Measurements from ENCODE around the gene SYCE3. TPM values are rescaled to one million over a fixed set of nuclear protein-coding genes. Genes with fewer than 3 reads are reported as not detected.

The SYCE3 gene
- total RNA-seq, 1 experiment from 2014 or later = not detected

DNA sequence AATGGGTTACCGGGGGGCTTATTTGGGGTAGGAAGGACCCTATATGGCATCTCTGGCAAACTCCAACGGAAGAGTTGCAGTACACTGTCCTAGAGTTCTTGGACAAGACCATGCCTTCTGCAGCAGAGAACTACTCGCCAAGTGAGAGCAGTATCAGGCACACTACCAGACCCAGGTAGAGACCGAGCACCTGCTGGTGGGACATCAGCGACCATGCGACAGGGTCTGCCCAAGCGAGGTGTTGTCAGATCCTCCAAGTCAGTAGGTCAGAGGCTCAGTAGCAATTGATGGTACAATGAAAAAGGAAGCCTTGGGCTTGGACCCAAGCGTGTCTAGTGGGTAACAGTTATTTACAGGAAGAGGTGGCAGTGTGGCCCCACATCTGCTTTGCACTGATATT lies 23.1 kb upstream of the SYCE3 start:
- BruUV-seq (replicated peaks) = no TSS peak
- intact Hi-C loops (cut with micrococcal nuclease; ENCODE audit: unreplicated experiment) = no loop called here
- H3K27ac Mint-ChIP-seq (ENCODE audit: unreplicated experiment) = no peak overlapping the region
- H3K4me3 ChIP-seq (ENCODE audit: low read depth, low read length) = no peak overlapping the region
- peaks cover 4% of the 10 kb centered on the region for H3K36me3 Mint-ChIP-seq (ENCODE audit: insufficient read depth, unreplicated experiment)
- H3K4me3 Mint-ChIP-seq (ENCODE audit: unreplicated experiment) = no peak overlapping the region
- no peaks in the 10 kb centered on the region for H3K9me3 ChIP-seq
- ChIA-PET CTCF (no interaction called here), POLR2A (no interaction called here)
- no peaks in the 10 kb centered on the region for H3K9me3 Mint-ChIP-seq (ENCODE audit: unreplicated experiment)
- H3K36me3 ChIP-seq (ENCODE audit: control insufficient read depth, insufficient read depth, low read length) = no peaks in the 10 kb centered on the region
- H3K4me1 ChIP-seq = peaks cover 23% of the 10 kb centered on the region
- TF ChIP-seq, protein P1, sequence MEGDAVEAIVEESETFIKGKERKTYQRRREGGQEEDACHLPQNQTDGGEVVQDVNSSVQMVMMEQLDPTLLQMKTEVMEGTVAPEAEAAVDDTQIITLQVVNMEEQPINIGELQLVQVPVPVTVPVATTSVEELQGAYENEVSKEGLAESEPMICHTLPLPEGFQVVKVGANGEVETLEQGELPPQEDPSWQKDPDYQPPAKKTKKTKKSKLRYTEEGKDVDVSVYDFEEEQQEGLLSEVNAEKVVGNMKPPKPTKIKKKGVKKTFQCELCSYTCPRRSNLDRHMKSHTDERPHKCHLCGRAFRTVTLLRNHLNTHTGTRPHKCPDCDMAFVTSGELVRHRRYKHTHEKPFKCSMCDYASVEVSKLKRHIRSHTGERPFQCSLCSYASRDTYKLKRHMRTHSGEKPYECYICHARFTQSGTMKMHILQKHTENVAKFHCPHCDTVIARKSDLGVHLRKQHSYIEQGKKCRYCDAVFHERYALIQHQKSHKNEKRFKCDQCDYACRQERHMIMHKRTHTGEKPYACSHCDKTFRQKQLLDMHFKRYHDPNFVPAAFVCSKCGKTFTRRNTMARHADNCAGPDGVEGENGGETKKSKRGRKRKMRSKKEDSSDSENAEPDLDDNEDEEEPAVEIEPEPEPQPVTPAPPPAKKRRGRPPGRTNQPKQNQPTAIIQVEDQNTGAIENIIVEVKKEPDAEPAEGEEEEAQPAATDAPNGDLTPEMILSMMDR (IDR thresholded peaks at IDR 0.05; ENCODE audit: insufficient read depth in 1 of 2, low read depth in 1 of 2, low read length in 1 of 2, severe bottlenecking in 1 of 2, unreplicated experiment in 1 of 2) = no peak
- H3K27me3 Mint-ChIP-seq (ENCODE audit: insufficient read depth, unreplicated experiment) = peaks cover 3% of the 10 kb centered on the region
- no peaks in the 10 kb centered on the region for H3K4me1 Mint-ChIP-seq (ENCODE audit: low read depth, unreplicated experiment)
- H3K27me3 ChIP-seq (replicated peaks; ENCODE audit: control insufficient read depth, insufficient read depth, low read length) = no peaks in the 10 kb centered on the region
- peak in 1 of 2 experiments; percentile 19 for DNase-seq

DNA sequence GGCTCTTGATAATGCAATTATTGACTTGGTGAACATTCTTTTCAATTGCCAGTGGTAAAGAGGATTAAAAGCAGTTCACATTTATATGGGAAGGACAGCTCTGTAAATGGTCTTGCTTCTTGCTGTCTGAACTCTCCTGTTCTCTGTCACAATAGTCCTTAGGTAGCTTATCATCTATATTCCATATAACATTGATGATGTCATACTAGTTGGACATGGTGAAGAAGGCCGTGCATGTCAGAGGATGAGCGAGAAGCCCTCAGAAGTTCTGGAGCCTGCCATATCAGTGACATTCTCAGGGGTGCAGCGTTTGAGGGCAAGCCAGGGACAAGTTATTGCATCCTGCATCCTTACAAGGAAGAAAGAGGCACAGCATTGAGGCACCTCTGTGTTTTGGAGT lies 22.5 kb upstream of the SYCE3 start:
- no TSS peak for BruUV-seq (replicated peaks)
- Histone ChIP-seq H3K9me3 (no peaks in the 10 kb centered on the region), H3K36me3 (ENCODE audit: control insufficient read depth, insufficient read depth, low read length) (no peaks in the 10 kb centered on the region), H3K4me1 (peaks cover 23% of the 10 kb centered on the region), H3K4me3 (ENCODE audit: low read depth, low read length) (no peak overlapping the region), H3K27me3 (replicated peaks; ENCODE audit: control insufficient read depth, insufficient read depth, low read length) (no peaks in the 10 kb centered on the region)
- Mint-ChIP-seq H3K36me3 (ENCODE audit: insufficient read depth, unreplicated experiment) (peaks cover 4% of the 10 kb centered on the region), H3K9me3 (ENCODE audit: unreplicated experiment) (no peaks in the 10 kb centered on the region), H3K4me3 (ENCODE audit: unreplicated experiment) (no peak overlapping the region), H3K27me3 (ENCODE audit: insufficient read depth, unreplicated experiment) (no peaks in the 10 kb centered on the region), H3K27ac (ENCODE audit: unreplicated experiment) (no peak overlapping the region), H3K4me1 (ENCODE audit: low read depth, unreplicated experiment) (no peaks in the 10 kb centered on the region)
- intact Hi-C loops (cut with micrococcal nuclease; ENCODE audit: unreplicated experiment) = no loop called here
- CTCF ChIA-PET = interaction anchor here (0.8 to 1.5 kb wide), 3 partner anchors 22 to 60 kb away, joined by 3 to 7 read pairs (median 6); partner anchors contain the start of genes SCO2 and SYCE3
- TF ChIP-seq, protein P1 (IDR thresholded peaks at IDR 0.05; ENCODE audit: insufficient read depth in 1 of 2, low read depth in 1 of 2, low read length in 1 of 2, severe bottlenecking in 1 of 2, unreplicated experiment in 1 of 2) = no peak
- peak in 1 of 2 experiments; percentile 5 for DNase-seq
- POLR2A ChIA-PET = no interaction called here

DNA sequence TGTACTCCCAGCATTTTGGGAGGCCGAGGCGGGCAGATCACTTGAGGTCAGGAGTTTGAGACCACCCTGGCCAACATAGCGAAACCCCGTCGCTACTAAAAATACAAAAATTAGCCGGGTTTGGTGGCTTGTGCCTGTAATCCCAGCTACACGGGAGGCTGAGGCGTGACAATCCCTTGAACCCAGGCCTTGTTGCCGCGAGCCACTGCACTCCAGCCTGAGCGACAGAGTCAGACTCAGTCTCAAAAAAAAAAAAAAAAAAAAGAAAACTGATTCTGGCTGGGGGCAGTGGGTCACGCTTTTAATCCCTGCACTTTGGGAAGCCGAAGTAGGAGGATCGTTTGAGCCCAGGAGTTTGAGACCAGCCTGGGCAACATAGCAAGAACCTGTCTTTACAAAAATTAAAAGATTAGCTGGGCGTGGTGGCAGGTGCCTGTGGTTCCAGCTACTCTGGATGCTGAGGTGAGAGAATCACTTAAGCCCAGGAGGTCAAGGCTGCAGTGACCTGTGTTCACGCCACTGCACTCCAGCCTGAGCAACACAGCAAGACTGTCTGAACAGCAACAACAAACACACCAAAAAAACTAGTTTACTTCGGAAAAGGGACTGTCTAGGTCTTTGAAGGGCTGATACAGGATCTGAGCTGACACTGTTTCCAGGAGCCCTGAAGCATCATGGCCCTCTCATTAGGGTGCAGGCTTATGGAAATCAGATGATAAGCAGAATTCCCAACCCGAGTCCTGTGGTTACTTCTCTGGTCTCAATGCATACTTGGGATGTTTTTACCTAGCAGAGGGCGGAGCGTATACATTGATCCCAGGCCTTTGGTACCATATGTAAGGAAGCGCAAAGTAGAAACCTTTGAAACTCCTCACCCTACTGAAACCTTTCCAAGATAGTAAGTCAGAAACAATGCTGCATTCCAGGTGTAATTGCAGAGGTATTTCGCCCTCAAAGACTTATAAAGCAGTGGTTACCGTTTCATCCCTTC lies 21.7 kb upstream of the SYCE3 start:
- Histone ChIP-seq H3K36me3 (ENCODE audit: control insufficient read depth, insufficient read depth, low read length) (no peaks in the 10 kb centered on the region; the same call in 1 of the 2 replicates), H3K9me3 (no peaks in the 10 kb centered on the region), H3K27me3 (replicated peaks; ENCODE audit: control insufficient read depth, insufficient read depth, low read length) (no peaks in the 10 kb centered on the region), H3K4me1 (peaks cover 23% of the 10 kb centered on the region), H3K4me3 (ENCODE audit: low read depth, low read length) (no peak overlapping the region)
- Mint-ChIP-seq H3K27me3 (ENCODE audit: insufficient read depth, unreplicated experiment) (no peaks in the 10 kb centered on the region), H3K4me1 (ENCODE audit: low read depth, unreplicated experiment) (no peaks in the 10 kb centered on the region), H3K36me3 (ENCODE audit: insufficient read depth, unreplicated experiment) (peaks cover 4% of the 10 kb centered on the region), H3K9me3 (ENCODE audit: unreplicated experiment) (no peaks in the 10 kb centered on the region), H3K4me3 (ENCODE audit: unreplicated experiment) (no peak overlapping the region), H3K27ac (ENCODE audit: unreplicated experiment) (no peak overlapping the region)
- POLR2A ChIA-PET = interaction anchor here (1.4 kb wide), 1 partner anchor 77 kb away, joined by 5 read pairs; the partner anchor contains the start of genes LMF2 and NCAPH2
- CTCF ChIA-PET = interaction anchor here (0.8 to 1.5 kb wide), 3 partner anchors 22 to 59 kb away, joined by 3 to 7 read pairs (median 6); partner anchors contain the start of genes SCO2 and SYCE3
- intact Hi-C loops (cut with micrococcal nuclease; ENCODE audit: unreplicated experiment) = loop anchor here (5.0 kb wide), 1 partner anchor 57 kb away; the partner anchor contains the start of gene SCO2
- peak in 1 of 2 experiments; percentile 35 for DNase-seq
- TF ChIP-seq, protein P1 (IDR thresholded peaks at IDR 0.05; ENCODE audit: insufficient read depth in 1 of 2, low read depth in 1 of 2, low read length in 1 of 2, severe bottlenecking in 1 of 2, unreplicated experiment in 1 of 2) = no peak
- BruUV-seq (replicated peaks) = no TSS peak

Data from Caco-2 (cell line).